ENCODE results near the gene QSOX1.

QSOX1 gene

GRCh38 chr1:180234369-180235076 lies 79.9 kb downstream of the QSOX1 start:
- DNase-seq (ENCODE audit: low spot score): no peak

DNA sequence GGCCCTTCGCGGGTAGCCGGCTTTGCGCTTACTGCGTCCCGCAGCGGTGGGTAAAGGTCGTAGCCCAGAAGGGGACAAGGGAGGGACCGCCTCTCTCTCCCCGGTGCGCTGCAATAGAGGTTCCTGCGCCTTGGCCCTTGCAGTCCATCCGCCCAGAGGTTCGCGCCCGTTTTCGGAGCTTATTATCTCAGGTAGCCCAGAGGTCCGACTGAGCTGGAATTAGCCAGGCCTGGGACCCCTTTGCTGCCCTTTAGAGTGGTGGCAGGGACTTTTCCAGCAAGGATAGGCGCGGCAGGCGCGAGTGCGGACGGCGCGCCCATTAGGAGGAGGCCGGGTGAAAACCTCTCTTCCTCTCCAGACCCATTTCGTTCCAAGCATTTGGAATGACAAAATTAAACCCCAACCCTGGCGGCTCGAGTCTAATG lies 80.4 kb downstream of the QSOX1 start:
- no peak for DNase-seq (ENCODE audit: low spot score)

GRCh38 chr1:180235502-180236239 lies 81.0 kb downstream of the QSOX1 start:
- DNase-seq (ENCODE audit: low spot score): no peak

- DNase-seq (ENCODE audit: low spot score): no peak
Measured at GRCh38 chr1:180236698-180237509, 82.2 kb downstream of the QSOX1 start.

DNA sequence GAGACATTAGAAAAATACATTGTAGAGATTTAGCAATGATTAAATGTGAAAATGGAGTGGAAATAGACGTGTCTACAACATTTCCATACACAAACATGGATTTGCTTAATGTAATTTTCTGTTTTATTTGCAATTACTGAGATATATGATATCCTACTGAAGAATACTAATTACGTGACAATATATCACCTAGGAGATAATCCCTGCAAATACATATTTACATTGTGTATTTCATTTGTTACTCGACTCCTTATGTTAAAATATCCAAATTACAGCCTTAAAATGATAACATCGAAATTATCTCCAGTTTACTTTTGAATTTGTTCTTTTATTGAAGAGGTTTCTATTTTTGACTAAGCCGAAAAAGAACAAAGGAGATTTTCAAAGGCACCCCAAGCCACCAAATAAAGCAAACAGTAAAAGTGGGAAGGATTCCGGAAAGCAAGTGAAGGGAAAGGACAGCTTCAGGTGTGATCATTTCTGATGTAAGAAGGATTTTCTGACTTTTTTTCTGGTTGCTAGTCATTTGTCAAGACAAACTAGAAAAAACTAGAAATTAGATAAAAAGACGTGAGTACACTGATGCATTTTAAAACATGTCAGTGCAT lies 83.3 kb downstream of the QSOX1 start:
- no peak for DNase-seq (ENCODE audit: low spot score)

GRCh38 chr1:180238675-180239074 lies 84.0 kb downstream of the QSOX1 start:
- DNase-seq (ENCODE audit: low spot score): no peak

DNA sequence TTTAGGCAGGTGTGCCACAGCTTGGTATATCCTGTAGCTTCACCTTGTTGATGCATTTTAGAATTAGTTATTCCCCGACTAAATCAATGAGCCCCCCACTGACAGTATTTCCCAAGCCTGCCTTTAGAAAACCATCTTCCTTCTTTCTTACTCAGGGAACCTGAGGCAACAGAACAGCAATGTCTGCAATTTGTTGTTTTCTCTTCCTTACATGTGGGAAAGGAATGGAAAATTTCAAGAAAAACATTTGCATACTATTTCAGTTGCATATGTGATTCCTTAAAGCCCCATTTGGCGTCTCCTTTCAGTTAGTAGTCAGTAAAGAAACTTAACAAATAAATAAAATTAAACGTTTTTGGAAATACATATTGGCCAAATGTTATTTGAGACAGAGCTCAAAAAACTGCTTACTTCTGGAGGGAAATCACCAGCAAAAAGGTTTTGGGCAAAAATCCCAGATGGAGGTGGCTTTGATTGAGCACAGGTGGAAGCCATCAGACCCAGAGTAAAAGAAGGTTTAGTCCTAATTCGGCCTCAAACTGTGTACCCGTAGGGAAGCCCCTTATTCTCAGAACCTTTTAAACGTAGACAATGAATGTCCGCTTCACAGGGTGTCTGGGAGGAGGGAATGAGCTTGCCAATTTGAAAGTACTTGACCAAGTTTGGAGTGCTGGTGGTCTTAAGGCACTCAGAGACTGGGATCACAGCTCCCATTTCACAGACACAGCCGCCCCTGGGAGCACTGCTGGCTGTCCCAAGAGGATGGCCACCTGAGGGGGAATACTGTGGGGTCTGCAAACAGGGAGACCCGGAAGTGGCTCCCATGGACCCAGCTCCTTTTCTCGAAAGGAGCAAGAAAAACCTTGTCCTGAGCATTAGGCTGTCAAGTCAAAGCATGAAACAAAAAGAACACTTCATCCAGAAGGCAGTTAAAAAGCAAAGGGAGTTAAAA lies 84.8 kb downstream of the QSOX1 start:
- no peak for DNase-seq (ENCODE audit: low spot score)

GRCh38 chr1:180241716-180242544 lies 87.3 kb downstream of the QSOX1 start:
- no peak for DNase-seq (ENCODE audit: low spot score)

DNA sequence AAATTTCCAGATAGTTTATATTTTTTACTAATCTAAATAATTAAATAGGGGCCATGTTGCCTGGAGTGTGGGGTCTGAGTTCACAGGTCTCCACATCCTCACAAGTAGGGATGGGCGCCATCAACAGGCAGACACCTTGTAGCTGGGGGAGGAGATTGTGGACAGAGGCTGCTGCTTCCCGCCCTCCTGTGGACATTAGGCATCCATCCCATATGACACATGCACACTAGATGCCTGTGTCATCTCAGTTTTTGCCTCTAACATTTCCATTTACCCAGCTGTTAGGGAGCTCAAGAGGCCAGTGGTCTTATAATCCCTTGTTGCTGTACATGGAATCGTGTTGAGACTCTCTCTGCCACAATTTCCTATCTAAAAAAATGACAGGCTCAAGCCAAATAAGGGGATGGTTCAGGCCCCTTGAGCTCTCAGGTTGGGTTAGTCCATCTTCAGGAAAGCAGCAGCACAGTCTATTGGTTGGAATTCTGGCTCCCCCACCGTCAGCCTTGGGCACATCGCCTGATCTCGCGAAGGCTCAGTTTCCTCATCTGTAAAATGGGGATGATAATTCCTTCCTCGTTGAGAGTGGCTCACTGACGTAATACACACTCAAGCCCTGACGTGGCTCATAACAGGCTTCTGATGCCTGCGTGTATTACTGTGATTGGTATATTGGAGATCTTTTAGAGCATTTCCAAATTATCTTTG lies 89.0 kb downstream of the QSOX1 start:
- no peak for DNase-seq (ENCODE audit: low spot score)

- DNase-seq (ENCODE audit: low spot score): no peak
Measured at GRCh38 chr1:180244840-180245239, 90.2 kb downstream of the QSOX1 start.

GRCh38 chr1:180246579-180246978 lies 91.9 kb downstream of the QSOX1 start:
- no peak for DNase-seq (ENCODE audit: low spot score)

DNA sequence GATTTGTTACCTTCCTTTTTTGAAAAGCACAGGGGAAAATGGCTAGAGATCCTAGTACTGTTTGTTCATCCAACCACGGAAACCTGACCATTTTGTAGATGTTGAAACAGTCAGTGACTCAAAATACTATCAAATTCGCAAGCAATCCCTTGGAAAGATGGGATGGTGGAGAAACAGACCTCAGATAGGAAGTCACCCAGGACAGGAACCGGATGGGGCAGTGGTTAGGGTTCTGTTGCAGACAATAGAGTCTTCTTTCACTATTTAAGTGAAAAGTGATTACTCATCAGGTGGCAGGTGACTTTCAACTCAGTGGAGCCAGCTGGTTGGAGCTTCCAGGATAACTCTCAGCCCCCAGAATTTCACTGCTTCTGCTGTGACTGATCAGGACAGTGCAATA lies 92.4 kb downstream of the QSOX1 start:
- DNase-seq (ENCODE audit: low spot score): no peak

GRCh38 chr1:180247580-180247979 lies 92.9 kb downstream of the QSOX1 start:
- DNase-seq (ENCODE audit: low spot score): no peak

GRCh38 chr1:180248176-180248575 lies 93.5 kb downstream of the QSOX1 start:
- no peak for DNase-seq (ENCODE audit: low spot score)

GRCh38 chr1:180248731-180249681 lies 94.3 kb downstream of the QSOX1 start:
- DNase-seq (ENCODE audit: low spot score): no peak

- no peak for DNase-seq (ENCODE audit: low spot score)
Measured at GRCh38 chr1:180249725-180250498, 95.2 kb downstream of the QSOX1 start.

GRCh38 chr1:180250499-180250770 lies 95.8 kb downstream of the QSOX1 start:
- no peak for DNase-seq (ENCODE audit: low spot score)

Measured in Ammon's horn (tissue), 1 donor.